ENCODE data around the gene OSBP2.

The OSBP2 gene

GRCh38 chr22:30681831-30682230 is 12.8 kb upstream of the OSBP2 start:
- DNase-seq = no peak
- Histone ChIP-seq H3K4me1 (peaks cover 15% of the 10 kb centered on the region), H3K9me3 (no peaks in the 10 kb centered on the region), H3K4me3 (ENCODE audit: low read depth, low read length) (no peak overlapping the region), H3K36me3 (no peaks in the 10 kb centered on the region), H3K27me3 (no peaks in the 10 kb centered on the region)
- no peak for TF ChIP-seq CTCF (IDR thresholded peaks at IDR 0.05; ENCODE audit: low read depth, low read length)

GRCh38 chr22:30685178-30685577 is 9.5 kb upstream of the OSBP2 start:
- TF ChIP-seq CTCF (IDR thresholded peaks at IDR 0.05; ENCODE audit: low read depth, low read length) = no peak
- no peak overlapping the region for H3K4me3 ChIP-seq (ENCODE audit: low read depth, low read length)
- H3K9me3 ChIP-seq = no peaks in the 10 kb centered on the region
- no peaks in the 10 kb centered on the region for H3K36me3 ChIP-seq
- peaks cover 15% of the 10 kb centered on the region for H3K4me1 ChIP-seq
- no peaks in the 10 kb centered on the region for H3K27me3 ChIP-seq
- no peak for DNase-seq

- TF ChIP-seq CTCF (IDR thresholded peaks at IDR 0.05; ENCODE audit: low read depth, low read length) = no peak
- Histone ChIP-seq H3K27me3 (no peaks in the 10 kb centered on the region), H3K4me1 (no peaks in the 10 kb centered on the region), H3K4me3 (ENCODE audit: low read depth, low read length) (no peak overlapping the region), H3K36me3 (no peaks in the 10 kb centered on the region), H3K9me3 (no peaks in the 10 kb centered on the region)
- DNase-seq = no peak
Observed at GRCh38 chr22:30687358-30687757, 7.3 kb upstream of the OSBP2 start.

GRCh38 chr22:30689622-30690021 is 5.1 kb upstream of the OSBP2 start:
- Histone ChIP-seq H3K27me3 (no peaks in the 10 kb centered on the region), H3K4me3 (ENCODE audit: low read depth, low read length) (no peak overlapping the region), H3K4me1 (no peaks in the 10 kb centered on the region), H3K36me3 (no peaks in the 10 kb centered on the region), H3K9me3 (no peaks in the 10 kb centered on the region)
- no peak for DNase-seq
- TF ChIP-seq CTCF (IDR thresholded peaks at IDR 0.05; ENCODE audit: low read depth, low read length) = no peak

GRCh38 chr22:30691204-30691603 is 3.5 kb upstream of the OSBP2 start:
- no peak for TF ChIP-seq CTCF (IDR thresholded peaks at IDR 0.05; ENCODE audit: low read depth, low read length)

GRCh38 chr22:30694171-30694639 is 469 bp upstream of the OSBP2 start:
- no peak for TF ChIP-seq CTCF (IDR thresholded peaks at IDR 0.05; ENCODE audit: low read depth, low read length)
- DNase-seq = peak; percentile 65
- H3K36me3 ChIP-seq = no peaks in the 10 kb centered on the region
- H3K27me3 ChIP-seq = no peaks in the 10 kb centered on the region
- peak overlapping the region; percentile 70 for H3K4me3 ChIP-seq (ENCODE audit: low read depth, low read length)
- H3K4me1 ChIP-seq = no peaks in the 10 kb centered on the region
- H3K9me3 ChIP-seq = no peaks in the 10 kb centered on the region

More at GRCh38 chr22:30691204-30691603, 3.5 kb upstream of the OSBP2 start:
- no peak for DNase-seq
- no peaks in the 10 kb centered on the region for H3K4me1 ChIP-seq
- no peaks in the 10 kb centered on the region for H3K27me3 ChIP-seq
- no peaks in the 10 kb centered on the region for H3K36me3 ChIP-seq
- H3K9me3 ChIP-seq = no peaks in the 10 kb centered on the region
- H3K4me3 ChIP-seq (ENCODE audit: low read depth, low read length) = no peak overlapping the region
